Pulmonary artery endothelial cell (primary cell): Measurements from ENCODE around the gene ZNF844. TPM values are rescaled to one million over a fixed set of nuclear protein-coding genes. Genes with fewer than 3 reads are reported as not detected.
"Not testable (repeated sequence)": the region's sequence is repeated elsewhere in the genome, so short reads cannot be mapped to it uniquely, and the experiment has no call there.

ENCODE experiments used
- DNase-seq: peaks from one replicate; pipeline ENCODE4 v3.0.0-alpha.2; 2011; ENCODE audit warnings: low read depth, low spot score
- total RNA-seq: library from RNA; depleted of rRNA; stranded (reverse); fragments of >200 nt; gene quantifications from 2 replicates; pipeline ENCODE4 v1.2.3, GENCODE V29; 2014

Gene ZNF844
- total RNA-seq, 1 donor from 2014 or later, result 2.8 TPM

DNA sequence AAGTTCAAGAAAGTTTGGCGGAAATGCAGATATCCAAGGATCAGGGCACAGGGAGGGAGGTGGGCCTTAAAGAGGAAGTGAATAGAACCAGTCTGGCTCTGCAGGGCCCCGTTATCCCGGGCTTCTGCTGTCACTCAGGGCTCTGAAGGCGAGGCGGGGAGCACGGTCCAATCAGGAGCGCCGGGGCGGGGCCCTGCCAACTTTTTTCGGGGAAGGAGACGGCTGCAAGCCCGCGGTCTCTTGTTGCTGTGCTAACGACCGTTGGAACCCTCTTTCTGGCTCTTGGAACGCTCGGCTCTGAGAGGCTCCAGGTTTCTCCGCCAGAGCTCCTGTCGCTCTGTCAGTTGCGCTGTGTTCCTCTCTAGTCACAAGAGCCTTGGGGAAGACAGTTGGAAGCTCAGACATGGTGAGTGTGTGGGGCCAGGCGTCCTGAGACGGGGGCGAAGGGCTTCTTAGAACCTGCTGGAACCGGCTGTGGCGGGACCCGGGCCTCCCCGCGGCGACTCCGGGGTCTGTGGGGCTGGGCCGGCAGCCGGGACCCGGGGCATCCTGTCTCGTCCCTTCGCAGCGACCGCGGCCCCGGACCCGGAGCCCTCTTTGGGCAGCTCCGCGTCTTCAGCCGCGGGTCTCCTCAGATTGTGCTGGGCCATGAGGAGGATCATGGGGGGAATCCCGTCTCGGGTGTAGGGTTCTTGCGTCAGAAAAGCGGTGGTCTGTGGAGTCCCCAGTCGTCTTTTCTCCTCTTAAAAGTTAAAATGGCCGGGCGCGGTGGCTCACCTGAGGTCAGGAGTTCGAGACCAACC is 27.7 kb downstream of the ZNF844 start:
- DNase-seq, result peak; percentile 66

DNA sequence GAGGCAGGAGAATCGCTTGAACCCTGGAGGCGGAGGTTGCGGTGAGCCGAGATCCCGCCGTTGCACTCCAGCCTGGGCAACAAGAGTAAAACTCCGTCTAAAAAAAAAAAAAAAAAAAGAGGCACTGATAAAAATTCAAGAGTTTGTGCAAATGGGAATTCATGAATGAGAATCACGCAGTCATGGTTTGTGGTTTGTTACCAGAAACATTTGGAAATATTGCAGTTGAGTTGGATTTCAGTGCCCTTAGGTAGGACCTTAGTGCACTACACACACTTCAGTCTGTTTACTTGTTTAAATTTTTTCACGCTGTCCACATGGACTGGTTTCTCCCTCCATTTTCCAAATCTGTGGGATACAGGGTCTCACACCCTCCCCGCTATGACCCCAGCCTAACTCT is 28.4 kb downstream of the ZNF844 start:
- DNase-seq, result no peak

- DNase-seq, result no peak
Measured at GRCh38 chr19:12093777-12094176, 29.2 kb downstream of the ZNF844 start.

GRCh38 chr19:12095111-12095790 is 30.7 kb downstream of the ZNF844 start:
- DNase-seq, result no peak

DNA sequence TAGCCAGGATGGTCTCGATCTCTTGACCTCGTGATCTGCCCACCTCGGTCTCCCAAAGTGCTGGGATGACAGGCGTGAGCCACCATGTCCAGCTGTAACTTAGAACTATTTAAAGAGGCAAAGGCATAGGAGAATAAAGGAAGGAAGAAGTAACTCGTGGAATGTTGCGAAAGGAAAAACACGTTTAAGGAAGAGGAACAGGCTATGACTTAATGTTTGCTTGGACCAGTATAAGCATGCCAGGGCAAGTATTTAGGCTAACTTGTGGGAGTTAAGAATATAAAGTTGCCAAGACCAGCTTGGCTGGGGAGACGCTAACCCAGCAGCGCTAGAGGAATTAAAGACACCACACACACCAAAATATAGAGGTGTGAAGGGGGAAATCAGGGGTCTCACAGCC is 33.5 kb downstream of the ZNF844 start:
- no peak for DNase-seq

- not testable (repeated sequence) for DNase-seq
Measured at GRCh38 chr19:12103909-12104308, 39.4 kb downstream of the ZNF844 start.

DNA sequence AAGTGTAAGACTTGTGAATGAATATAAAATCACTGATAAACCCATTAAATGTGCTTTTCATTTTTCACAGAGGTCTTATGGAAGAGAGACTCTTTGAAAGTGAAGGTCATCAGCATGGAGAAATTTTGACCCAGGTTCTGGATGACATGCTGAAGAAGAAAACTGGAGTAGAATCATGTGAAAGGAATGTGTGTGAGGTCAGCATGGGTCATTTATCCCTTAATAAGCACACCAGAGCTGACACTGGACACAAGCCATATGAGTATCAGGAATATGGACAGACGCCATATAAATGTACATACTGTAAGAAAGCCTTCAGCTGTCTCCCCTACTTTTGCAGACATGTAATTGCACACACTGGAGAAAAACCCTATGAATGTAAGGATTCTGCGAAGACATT is 46.6 kb downstream of the ZNF844 start:
- DNase-seq, result no peak

DNA sequence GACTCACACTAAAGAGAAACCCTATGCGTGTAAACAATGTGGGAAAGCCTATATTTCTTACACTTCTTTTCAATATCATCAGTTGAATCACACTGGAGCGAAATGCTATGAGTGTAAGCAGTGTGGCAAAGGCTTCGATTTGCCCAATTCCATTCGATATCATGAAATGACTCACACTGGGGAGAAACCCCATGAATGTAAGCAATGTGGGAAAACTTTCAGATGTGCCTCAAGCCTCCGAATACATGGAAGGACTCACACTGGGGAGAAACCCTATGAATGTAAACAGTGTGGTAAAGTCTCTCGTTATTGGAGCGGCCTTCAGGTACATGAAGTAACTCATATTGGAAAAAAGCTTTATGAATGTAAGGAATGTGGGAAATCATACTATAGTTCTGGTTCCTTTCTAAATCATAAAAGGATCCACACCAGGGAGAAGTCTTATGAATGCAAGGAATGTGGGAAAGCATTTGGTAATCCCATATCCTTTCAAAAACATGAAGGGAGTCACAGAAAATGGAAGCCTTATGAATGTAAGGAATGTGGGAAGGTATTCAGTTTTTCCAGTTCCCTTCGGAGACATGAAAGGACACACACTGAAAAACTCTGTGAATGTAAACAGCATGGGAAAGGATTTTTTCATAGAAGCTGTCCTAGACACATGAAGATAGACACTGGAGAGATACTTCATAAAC is 47.6 kb downstream of the ZNF844 start:
- no peak for DNase-seq

DNA sequence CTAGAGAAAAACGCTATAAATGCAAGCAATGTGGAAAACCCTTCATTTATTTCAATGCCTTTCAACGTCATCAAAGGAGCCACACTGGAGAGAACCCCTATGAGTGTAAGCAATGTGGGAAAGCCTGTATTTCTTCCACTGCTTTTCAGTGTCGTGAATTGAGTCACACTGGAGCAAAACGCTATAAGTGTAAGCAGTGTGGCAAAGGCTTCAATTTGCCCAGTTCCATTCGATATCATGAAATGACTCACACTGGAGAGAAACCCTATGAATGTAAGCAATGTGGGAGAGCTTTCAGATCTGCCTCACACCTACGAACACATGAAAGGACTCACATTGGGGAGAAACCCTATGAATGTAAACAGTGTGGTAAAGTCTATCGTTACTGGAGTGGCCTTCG is 48.2 kb downstream of the ZNF844 start:
- no peak for DNase-seq

- no peak for DNase-seq
Measured at GRCh38 chr19:12113121-12113520, 48.6 kb downstream of the ZNF844 start.

DNA sequence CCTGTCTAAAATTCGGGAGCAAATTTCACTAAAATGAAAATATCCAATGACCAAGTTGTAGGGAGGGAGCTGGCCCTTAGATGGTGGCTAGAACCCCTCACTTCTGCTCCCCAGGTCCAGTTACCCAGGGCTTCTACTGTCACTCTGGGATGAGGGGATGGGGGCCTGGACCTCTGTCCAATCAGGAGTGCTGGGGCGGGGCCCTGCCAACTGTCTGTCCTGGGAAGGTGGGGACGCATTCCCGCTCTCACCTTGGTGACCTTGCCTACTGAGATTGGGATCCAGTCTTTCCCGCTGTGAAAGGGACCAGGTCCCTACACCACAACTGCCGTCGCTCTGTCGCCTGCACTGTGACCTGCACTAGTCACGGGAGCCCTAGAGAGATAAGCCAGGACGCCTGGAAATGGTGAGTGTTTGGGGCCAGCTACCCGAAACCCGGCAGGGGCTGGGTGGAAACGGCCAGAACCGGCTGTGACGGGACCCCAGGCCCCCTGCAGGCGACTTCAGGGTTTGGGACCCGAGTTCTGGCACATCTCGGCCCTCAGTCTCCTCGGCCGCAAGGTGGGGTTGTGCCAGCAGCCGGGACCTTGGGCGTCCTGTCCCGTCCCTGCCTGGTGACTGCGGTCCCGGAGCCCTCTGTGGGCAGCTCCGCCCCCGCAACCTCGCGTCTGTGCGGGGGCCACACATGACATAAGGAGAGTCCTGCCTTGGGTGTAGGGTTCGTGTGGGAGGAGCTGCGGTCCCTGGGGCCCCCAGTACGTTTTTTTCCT is 52.9 kb downstream of the ZNF844 start:
- DNase-seq, result no peak

DNA sequence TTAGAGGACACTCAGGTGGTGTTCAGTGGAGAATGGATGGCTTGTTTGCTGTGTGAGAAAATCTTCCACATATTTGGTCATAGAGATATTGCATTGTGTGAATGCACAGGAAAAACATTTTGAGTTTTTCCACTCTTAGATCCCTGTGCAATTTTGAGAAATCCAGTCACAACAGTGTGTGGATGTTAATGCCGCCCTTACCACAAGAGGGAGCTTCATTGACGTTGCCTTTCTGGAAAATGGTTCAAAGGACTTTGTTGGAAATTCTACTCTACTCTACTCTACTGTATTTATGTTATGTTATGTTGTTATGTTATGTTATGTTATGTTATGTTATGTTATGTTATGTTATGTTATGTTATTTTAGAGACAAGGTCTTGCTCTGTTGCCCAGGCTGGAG is 62.2 kb downstream of the ZNF844 start:
- DNase-seq, result no peak

Other genes starting within 250 kb of the ZNF844 start
- 0.26 and 4.5 TPM in 2 replicates for gene ZNF439, start 216.0 kb upstream of the ZNF844 start, total RNA-seq
- 1.1 and 11.1 TPM in 2 replicates for gene ZNF69, start 176.9 kb upstream of the ZNF844 start, total RNA-seq
- 5.8 and 7.1 TPM in 2 replicates for gene ZNF700, start 139.6 kb upstream of the ZNF844 start, total RNA-seq
- gene ZNF763, start 99.7 kb upstream of the ZNF844 start, total RNA-seq, result 0.40 and 1.9 TPM in 2 replicates
- 2.4 and 2.6 TPM in 2 replicates for gene ZNF433, start 29.1 kb upstream of the ZNF844 start, total RNA-seq
- 0.26 and 0.56 TPM in 2 replicates for gene ZNF878, start 11.8 kb upstream of the ZNF844 start, total RNA-seq
- gene ZNF20, start 75.6 kb downstream of the ZNF844 start, total RNA-seq, result 2.7 and 3.7 TPM in 2 replicates
- 11.1 and 12.9 TPM in 2 replicates for gene ZNF625, start 92.0 kb downstream of the ZNF844 start, total RNA-seq
- 5.5 and 6.2 TPM in 2 replicates for gene ZNF136, start 98.4 kb downstream of the ZNF844 start, total RNA-seq
- gene ZNF44, start 230.2 kb downstream of the ZNF844 start, total RNA-seq, result 5.0 and 6.7 TPM in 2 replicates